CD4-positive, alpha-beta T cell treated with Interleukin-6 for 4 hours (primary cell): ENCODE results near the gene NPFFR1.

Source experiments
- DNase-seq: peaks from one replicate; pipeline ENCODE4 v3.0.0-alpha.2; 2020; ENCODE audit warnings: mixed read lengths

Gene NPFFR1

DNA sequence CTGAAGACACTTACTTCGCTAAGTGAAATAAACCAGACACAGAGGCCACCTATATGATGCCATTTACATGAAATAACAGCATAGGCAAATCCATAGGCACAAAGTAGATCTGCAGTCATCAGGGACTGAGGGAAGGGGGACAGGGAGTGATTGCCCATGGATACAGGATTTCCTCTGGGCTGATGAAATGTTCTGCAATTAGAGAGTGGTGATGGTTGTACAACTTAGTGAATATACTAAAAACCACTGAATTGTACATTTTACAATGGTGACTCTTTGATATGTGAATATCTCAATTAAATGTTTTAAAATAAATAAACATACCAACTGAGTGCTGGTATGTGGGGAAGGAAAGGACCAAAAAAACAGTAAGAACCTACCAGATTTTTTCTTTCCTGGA, 70.9 kb downstream of the NPFFR1 start:
- DNase-seq: no peak

GRCh38 chr10:70212277-70212676, 71.5 kb downstream of the NPFFR1 start:
- no peak for DNase-seq

DNA sequence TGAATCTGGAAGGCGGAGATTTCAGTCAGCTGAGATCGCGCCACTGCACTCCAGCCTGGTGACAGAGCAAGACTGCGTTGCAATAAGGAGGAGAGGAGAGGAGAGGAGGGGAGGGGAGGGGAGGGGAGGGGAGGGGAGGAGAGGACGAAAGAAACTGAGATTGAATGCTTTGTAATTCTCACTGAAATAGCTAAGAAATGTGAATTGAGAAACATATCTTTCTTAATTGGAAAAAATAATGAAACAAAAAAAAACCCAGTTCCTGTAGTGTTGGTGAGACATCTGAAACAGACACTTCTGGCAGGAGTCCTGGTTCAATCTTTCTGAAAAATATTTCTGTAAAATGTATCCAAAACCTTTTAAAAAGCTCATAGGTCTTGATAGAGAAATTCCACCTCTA, 77.0 kb downstream of the NPFFR1 start:
- no peak for DNase-seq

DNA sequence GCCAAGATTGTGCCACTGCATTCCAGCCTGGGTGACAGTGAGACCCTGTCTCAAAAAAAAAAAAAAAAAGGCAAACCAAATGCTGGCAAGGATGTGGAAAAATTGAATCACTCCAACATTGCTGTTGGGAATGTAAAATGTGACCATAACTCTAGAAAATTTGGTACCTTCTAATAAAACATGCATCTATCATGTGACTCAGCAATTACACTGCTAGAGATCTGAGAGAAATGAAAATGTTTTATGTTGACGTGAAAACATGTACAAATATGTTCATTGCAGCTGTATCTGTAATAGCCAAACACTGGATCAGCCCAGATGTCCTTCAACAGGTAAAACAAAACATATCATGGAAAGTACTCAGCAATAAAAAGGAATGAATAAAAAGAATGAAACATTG, 82.7 kb downstream of the NPFFR1 start:
- DNase-seq: no peak

DNA sequence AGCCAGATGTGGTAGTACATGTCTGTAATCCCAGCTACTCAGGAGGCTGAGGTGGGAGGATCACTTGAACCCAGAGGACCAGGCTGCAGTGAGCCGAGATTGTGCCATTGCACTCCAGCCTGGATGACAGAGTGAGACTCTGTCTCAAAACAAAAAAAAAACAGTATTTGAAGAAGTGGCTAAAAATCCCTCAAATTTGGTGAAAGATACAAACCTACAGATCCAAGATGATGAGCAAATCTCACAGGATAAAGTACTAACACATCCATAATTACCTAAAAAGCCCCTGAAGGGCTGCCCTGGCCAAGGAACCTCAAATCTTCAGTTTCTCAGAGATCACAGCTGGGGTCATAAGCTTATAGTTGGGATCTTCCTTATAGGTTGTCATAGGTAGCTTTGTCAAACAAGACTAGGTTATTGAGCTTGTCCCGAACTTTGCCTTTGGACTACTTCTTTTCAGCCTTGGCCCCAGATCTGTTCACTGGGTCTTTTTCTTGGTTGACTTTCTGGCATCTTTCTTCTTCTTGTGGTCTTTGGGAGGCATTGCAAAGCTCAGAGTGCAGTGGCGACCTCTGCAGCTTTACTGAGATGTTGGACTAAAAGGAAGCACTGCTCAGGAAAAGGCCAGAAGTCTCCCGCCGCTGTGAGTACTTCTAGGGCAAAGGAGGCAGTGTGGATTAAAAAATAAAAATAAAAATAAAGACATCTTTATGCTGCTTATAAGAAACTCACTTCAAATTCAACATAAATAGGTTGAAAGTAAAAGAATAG, 84.9 kb downstream of the NPFFR1 start:
- peak; percentile 14 for DNase-seq
